ENCODE measurements around the gene MRPL16.

MRPL16 gene

GRCh38 chr11:59847626-59848025 is 37.0 kb upstream of the MRPL16 start:
- no peak for DNase-seq (ENCODE audit: low read depth in 1 of 2, low spot score in 1 of 2)
- H3K27me3 ChIP-seq (ENCODE audit: insufficient read depth, poor library complexity, severe bottlenecking): no peaks in the 10 kb centered on the region
- no peak for TF ChIP-seq GABPA (IDR thresholded peaks at IDR 0.05; ENCODE audit: low read depth)
- TF ChIP-seq CTCF (IDR thresholded peaks at IDR 0.05; ENCODE audit: insufficient read depth, low read length): no peak
- no peak for TF ChIP-seq REST (IDR thresholded peaks at IDR 0.05; ENCODE audit: insufficient replicate concordance, low read depth)
- no peak for TF ChIP-seq POLR2AphosphoS5 (IDR thresholded peaks at IDR 0.05; ENCODE audit: low read depth)
- TF ChIP-seq SPI1 (IDR thresholded peaks at IDR 0.05; ENCODE audit: borderline replicate concordance, low read depth): no peak
- no peak overlapping the region for H3K4me3 ChIP-seq (replicated peaks; ENCODE audit: insufficient read depth, low read length)
- H3K27ac ChIP-seq (replicated peaks): no peak overlapping the region

- no peak for DNase-seq (ENCODE audit: low read depth in 1 of 2, low spot score in 1 of 2)
- Histone ChIP-seq H3K27me3 (ENCODE audit: insufficient read depth, poor library complexity, severe bottlenecking) (no peaks in the 10 kb centered on the region), H3K4me3 (replicated peaks; ENCODE audit: insufficient read depth, low read length) (no peak overlapping the region), H3K27ac (replicated peaks) (no peak overlapping the region)
- TF ChIP-seq CTCF (IDR thresholded peaks at IDR 0.05; ENCODE audit: insufficient read depth, low read length): no peak
- no peak for TF ChIP-seq SPI1 (IDR thresholded peaks at IDR 0.05; ENCODE audit: borderline replicate concordance, low read depth)
- TF ChIP-seq GABPA (IDR thresholded peaks at IDR 0.05; ENCODE audit: low read depth): no peak
- TF ChIP-seq REST (IDR thresholded peaks at IDR 0.05; ENCODE audit: insufficient replicate concordance, low read depth): no peak
- no peak for TF ChIP-seq POLR2AphosphoS5 (IDR thresholded peaks at IDR 0.05; ENCODE audit: low read depth)
Observed at GRCh38 chr11:59846556-59846955, 36.0 kb upstream of the MRPL16 start.

- Histone ChIP-seq H3K4me3 (replicated peaks; ENCODE audit: insufficient read depth, low read length) (no peak within 1 kb of the TSS), H3K27me3 (ENCODE audit: insufficient read depth, poor library complexity, severe bottlenecking) (no peaks in the 10 kb centered on the region), H3K27ac (replicated peaks) (no peak within 1 kb of the TSS)
- no peak for TF ChIP-seq POLR2AphosphoS5 (IDR thresholded peaks at IDR 0.05; ENCODE audit: low read depth)
- DNase-seq (ENCODE audit: low read depth in 1 of 2, low spot score in 1 of 2): no peak
Observed at GRCh38 chr11:59845399-59845798, 34.8 kb upstream of the MRPL16 start, which contains the start of gene CBLIF. CBLIF (minus strand) TSS chr11:59845499; CDS start chr11:59845453, 46 bp downstream.

GRCh38 chr11:59842316-59842715 is 31.7 kb upstream of the MRPL16 start:
- no peak for DNase-seq (ENCODE audit: low read depth in 1 of 2, low spot score in 1 of 2)
- H3K27me3 ChIP-seq (ENCODE audit: insufficient read depth, poor library complexity, severe bottlenecking): no peaks in the 10 kb centered on the region
- TF ChIP-seq CTCF (IDR thresholded peaks at IDR 0.05; ENCODE audit: insufficient read depth, low read length): no peak
- TF ChIP-seq REST (IDR thresholded peaks at IDR 0.05; ENCODE audit: insufficient replicate concordance, low read depth): no peak
- TF ChIP-seq SPI1 (IDR thresholded peaks at IDR 0.05; ENCODE audit: borderline replicate concordance, low read depth): no peak
- TF ChIP-seq GABPA (IDR thresholded peaks at IDR 0.05; ENCODE audit: low read depth): no peak
- no peak for TF ChIP-seq POLR2AphosphoS5 (IDR thresholded peaks at IDR 0.05; ENCODE audit: low read depth)
- no peak overlapping the region for H3K4me3 ChIP-seq (replicated peaks; ENCODE audit: insufficient read depth, low read length)
- no peak overlapping the region for H3K27ac ChIP-seq (replicated peaks)

All from HL-60 (cell line).